HG03558 (cell line): ENCODE results near the gene S100A1.

Source experiments
- ATAC-seq: cut with Tn5 transposase; IDR thresholded peaks from one replicate; pipeline ENCODE4 v1.9.1; 2021; ENCODE audit warnings: moderate number of reproducible peaks; ENCODE audit not compliant: unreplicated experiment; ENCODE audit errors: extremely low read depth

Gene S100A1

DNA sequence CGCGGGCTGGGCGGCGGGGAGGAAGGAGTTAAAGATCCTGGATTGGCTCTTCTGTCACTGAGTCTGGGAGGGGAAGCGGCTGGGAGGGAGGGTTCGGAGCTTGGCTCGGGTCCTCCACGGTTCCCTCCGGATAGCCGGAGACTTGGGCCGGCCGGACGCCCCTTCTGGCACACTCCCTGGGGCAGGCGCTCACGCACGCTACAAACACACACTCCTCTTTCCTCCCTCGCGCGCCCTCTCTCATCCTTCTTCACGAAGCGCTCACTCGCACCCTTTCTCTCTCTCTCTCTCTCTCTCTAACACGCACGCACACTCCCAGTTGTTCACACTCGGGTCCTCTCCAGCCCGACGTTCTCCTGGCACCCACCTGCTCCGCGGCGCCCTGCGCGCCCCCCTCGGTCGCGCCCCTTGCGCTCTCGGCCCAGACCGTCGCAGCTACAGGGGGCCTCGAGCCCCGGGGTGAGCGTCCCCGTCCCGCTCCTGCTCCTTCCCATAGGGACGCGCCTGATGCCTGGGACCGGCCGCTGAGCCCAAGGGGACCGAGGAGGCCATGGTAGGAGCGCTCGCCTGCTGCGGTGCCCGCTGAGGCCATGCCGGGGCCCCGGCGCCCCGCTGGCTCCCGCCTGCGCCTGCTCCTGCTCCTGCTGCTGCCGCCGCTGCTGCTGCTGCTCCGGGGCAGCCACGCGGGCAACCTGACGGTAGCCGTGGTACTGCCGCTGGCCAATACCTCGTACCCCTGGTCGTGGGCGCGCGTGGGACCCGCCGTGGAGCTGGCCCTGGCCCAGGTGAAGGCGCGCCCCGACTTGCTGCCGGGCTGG is 50.5 kb downstream of the S100A1 start, which contains the start of gene NPR1:
TSS of gene NPR1 (plus strand) at position 170 of the 818 bp plus-strand sequence. CDS start at position 591, 421 bp downstream.
- ATAC-seq: no peak

DNA sequence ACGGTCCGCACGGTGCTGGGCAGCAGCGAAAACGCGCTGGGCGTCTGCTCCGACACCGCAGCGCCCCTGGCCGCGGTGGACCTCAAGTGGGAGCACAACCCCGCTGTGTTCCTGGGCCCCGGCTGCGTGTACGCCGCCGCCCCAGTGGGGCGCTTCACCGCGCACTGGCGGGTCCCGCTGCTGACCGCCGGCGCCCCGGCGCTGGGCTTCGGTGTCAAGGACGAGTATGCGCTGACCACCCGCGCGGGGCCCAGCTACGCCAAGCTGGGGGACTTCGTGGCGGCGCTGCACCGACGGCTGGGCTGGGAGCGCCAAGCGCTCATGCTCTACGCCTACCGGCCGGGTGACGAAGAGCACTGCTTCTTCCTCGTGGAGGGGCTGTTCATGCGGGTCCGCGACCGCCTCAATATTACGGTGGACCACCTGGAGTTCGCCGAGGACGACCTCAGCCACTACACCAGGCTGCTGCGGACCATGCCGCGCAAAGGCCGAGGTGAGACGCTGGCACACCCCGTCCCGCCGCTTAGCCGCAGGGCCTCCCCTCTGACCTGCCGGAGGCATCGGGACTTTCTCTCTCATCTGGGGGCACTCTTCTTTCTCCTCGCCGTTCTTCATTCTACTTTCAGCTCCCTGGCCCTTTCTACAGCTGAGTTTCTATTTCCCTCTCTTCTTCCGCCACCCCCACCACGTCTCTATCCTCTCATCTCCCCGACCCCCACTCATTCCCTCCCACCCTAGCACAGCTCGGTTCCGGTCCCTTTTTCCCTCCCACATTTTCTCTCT is 51.3 kb downstream of the S100A1 start:
- ATAC-seq: no peak

DNA sequence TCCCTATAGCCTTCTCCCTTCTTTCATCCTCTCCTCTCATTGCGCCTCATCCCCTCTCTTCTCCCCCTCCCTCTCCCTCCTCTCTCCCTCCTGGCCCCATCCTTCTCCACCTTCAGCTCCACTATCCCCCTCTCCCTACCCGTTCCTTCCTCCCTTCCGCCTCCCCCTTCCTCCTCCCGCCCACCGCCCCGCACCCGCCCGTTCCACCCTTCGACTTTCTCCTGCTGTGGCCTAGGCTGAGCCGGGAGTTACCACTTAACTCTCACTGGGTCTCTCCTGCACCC is 51.8 kb downstream of the S100A1 start:
- no peak for ATAC-seq
